Measurements from ENCODE around the gene CFAP157.

DNA sequence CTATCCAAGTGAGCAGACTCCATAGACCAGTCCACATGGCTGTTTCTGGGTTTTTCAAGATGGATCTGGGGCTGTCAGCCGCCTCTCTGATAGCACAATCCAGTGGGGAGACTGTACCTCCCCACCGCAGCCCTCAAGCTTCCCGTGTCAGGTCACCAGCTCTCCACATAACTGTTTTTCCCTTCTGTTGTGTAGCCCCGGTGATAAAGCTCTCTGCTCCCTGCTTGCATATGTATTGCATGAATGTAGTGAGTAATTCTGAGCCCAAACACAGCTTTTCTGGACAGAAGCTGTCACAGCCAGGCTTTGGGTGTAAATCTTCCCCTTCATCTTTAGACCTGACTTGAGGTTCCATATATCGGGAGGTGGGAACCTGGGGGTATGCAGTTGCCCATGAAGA is 23.1 kb upstream of the CFAP157 start:
- TF ChIP-seq EZH2phosphoT487 (IDR thresholded peaks at IDR 0.05; ENCODE audit: low read depth, severe bottlenecking, unreplicated experiment) (no peak), EZH2 (IDR thresholded peaks at IDR 0.05; ENCODE audit: borderline replicate concordance) (no peak)
- TF ChIP-seq, protein P1, sequence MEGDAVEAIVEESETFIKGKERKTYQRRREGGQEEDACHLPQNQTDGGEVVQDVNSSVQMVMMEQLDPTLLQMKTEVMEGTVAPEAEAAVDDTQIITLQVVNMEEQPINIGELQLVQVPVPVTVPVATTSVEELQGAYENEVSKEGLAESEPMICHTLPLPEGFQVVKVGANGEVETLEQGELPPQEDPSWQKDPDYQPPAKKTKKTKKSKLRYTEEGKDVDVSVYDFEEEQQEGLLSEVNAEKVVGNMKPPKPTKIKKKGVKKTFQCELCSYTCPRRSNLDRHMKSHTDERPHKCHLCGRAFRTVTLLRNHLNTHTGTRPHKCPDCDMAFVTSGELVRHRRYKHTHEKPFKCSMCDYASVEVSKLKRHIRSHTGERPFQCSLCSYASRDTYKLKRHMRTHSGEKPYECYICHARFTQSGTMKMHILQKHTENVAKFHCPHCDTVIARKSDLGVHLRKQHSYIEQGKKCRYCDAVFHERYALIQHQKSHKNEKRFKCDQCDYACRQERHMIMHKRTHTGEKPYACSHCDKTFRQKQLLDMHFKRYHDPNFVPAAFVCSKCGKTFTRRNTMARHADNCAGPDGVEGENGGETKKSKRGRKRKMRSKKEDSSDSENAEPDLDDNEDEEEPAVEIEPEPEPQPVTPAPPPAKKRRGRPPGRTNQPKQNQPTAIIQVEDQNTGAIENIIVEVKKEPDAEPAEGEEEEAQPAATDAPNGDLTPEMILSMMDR (IDR thresholded peaks at IDR 0.05; ENCODE audit: poor library complexity) = no peak

Data from hepatocyte (in vitro differentiated cells).